HG03342 (cell line): Measurements from ENCODE around the gene RAB31.
"Not testable (repeated sequence)": the region's sequence is repeated elsewhere in the genome, so short reads cannot be mapped to it uniquely, and the experiment has no call there.

ENCODE experiments used
- ATAC-seq: cut with Tn5 transposase; IDR thresholded peaks from one replicate; pipeline ENCODE4 v1.9.1; 2021; ENCODE audit warnings: mild to moderate bottlenecking, moderate library complexity; ENCODE audit not compliant: unreplicated experiment

RAB31 gene

DNA sequence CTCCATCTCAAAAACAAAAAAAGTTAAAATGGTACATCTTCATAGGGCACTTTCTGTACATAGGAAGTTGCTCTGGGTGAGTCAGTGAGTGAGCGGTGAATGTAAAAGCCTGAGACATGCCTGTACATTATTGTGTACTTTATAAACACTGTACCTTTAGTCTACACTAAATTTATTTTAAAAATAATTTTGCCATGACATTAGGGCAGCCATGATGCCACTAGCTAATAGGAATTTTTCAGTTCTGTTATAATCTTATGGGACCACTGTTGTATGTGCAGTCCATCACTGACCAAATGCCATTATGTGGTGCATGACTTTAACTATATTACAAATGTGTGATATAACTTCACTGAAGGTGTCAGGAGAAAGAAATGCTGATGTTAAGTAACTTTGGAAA lies 166.6 kb downstream of the RAB31 start:
- ATAC-seq: no peak

DNA sequence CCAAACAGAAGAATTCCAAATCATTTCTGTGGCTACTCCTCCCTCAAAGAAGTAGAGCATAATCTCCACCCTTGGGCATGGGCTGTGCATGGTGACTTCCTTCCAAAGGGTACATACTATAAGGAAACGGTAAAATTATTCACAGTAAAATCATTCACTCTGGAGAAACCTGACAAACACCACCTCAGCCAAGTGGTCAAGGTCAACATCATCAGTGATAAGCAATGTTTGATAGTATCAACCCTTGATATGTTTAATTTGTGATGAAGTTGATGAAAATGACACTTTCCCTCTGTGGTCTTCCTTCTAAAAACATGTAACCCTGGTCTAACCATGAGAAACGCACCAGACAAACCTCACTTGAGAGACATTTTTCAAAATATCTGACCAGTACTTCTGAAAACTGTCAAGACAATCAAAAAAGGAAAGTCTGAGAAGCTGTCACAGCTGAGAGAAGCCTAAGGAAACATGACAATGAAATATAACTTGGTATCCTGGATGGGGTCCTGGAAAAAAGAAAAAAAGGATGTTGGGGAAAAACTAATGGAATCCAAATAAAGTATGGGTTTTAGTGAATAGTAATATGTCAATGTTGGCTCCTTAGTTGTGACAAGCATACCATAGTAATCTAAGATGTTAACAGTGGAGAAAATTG lies 168.2 kb downstream of the RAB31 start:
- ATAC-seq: no peak

DNA sequence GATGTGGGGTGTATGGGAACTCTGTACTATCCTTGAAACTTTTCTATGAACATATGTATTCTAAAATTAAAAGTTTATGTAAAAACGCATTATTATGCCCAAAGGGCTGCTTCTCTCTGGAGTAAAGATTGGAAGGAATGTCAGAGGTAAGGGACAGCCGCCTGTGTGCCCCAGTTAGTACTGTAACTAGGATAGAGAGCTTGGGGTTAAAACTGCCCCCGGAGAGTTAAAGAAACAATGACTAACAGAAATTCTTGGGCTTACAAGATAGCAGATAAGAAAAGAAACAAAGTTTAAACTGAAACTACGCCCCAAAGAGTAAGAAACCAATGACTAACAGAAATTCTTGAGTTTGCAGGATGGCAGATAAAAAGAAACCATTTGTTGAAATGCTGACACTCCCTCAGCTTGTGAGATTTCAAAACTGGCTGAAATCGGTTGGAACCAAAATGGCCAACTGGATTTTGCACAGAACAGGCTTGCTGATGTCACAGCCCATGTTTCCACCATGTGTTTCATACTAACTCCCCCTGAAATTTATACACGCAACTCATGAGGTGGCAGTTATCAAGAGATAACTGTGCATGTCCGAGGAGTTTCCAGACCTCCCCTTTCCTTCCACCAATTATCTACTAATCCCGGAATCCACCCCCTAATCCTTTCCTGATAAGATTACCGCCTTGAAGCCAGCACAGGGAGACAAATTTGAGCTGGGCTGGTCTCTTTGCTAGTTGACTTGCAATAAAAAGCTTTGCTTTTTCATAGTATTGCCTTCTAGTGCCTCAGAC lies 169.0 kb downstream of the RAB31 start:
- no peak for ATAC-seq

DNA sequence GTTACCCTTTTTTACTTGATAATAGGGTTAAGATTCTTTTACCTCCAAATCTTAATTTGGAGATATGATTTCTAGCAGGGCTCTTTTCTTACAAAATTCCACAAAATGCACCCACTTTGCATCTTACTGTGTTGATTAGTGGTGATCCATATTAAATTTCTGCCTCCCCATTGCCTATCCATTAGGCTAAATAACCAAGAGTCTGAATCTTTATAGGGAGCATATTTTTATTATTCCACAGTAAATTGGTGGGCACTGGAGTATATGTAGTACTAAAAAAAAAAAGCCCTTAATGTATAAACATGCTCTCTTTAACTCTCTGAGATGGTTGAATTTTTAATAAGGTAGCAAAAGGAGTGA lies 169.5 kb downstream of the RAB31 start:
- no peak for ATAC-seq

DNA sequence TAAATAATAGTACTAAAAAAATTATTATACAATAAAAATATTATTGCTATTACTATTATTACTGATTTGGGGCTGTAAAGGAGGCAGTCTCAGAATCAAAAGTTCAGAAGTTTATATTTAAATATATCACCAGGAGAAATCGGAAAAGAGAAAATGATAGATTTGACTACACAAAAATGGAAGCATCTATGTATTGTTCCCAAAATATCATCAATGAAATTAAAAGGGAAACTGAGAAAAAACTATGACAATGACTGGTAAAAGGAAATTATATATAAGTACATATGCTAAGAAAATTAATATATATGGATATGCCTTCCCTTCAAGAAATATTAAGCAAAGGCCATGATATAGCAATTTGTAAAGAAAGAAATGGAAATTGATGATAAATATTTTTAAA lies 170.0 kb downstream of the RAB31 start:
- no peak for ATAC-seq

DNA sequence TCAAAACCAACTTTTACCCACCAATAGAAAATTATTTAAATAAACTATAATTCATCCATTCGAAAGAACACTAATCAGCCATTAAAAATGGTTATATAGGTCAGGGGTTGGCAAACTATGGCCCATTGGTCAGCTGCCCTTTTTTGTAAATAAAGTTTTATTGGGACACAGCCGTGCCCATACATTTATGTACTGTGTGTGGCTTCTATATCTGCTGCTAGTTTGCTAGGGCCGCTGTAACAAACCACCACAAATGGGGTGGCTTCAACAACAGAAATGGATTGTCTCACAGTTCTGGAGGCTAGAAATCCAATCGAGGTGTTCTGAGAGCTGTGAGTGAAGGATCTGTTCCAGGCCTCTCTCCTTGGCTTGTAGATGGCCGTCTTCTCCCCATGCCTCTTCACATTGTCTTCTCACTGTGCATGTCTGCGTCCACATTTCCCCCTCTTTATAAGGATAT lies 170.7 kb downstream of the RAB31 start:
- no peak for ATAC-seq

DNA sequence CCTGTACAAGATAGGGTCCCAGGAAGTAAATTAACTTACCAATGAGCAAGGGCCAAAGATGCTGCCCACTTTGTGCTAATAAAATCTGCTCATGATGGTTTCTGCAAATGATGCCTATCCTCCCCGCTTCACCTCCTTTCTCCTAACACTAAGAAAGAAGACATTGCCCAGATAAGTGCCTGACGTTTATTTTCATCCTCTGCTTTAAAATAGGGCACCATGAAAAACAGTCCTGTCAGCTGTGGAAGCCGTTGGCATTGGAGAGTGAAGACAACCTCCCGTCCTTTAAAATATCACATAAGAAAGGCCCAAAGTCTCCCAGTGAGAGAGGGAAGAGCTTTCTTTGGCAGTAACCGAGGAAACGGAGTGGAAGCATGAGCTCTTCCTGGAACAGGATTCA lies 176.0 kb downstream of the RAB31 start:
- ATAC-seq: no peak

DNA sequence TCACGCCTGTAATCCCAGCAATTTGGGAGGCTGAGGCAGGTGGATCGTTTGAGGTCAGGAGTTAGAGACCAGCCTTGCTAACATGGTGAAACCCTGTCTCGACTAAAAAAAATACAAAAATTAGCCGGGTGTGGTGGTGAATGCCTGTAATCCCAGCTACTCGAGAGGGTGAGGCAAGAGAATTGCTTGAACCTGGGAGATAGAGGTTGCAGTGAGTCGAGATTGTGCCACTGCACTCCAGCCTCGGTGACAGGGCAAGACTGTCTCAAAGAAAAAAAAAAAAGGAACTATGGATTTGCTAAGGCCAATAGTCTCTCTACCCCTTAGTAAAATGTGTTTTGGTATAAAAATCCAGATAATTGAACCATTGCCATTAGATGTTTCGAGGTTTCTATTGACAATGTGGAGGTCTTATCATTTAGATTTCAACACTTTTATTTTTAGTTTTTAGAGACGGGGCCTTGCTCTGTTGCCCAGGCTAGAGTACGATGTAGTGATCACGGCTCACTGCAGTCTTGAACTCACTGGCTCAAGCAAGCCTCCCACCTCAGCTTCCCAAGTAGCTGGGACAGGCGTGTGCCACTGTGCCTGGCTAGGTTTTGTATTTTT lies 176.5 kb downstream of the RAB31 start:
- ATAC-seq: no peak

DNA sequence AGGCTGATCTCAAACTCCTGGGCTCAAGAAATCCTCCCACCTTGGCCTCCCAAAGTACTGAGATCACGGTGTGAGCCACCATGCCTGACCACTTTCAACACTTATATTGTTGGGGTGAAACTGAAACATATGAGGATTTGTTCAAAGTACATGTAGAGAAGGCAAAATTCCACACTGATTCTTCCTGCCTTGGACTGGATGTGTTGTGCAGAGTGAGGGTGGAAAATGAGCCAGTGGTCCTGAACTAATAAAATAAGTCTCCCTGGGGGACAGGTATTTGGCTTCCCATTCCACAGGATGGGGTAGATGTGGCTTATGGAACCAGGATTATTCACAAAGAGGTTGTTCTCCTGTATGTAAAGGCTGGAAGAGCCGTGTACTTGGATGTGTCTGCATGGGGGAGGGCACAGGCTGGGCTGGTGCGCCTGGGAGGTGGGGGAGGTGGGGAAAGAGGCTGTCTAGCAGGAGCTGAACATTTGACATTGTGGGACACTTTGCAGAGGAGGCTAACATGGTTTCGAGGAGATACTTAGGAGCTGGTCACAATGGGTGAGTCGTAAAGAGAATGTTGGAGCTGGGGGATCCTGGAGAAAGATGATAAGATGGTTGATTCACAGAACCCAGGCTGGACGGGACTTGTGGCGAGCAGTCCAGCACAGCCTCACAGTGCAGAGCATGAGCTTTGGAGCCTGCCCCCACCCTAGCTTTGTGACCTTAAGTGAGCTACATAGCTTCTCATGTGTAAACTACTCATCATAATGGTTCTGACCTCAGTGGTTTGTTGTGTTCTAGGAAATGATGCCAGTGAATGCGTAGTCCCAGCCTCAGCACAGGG lies 177.3 kb downstream of the RAB31 start, which contains the start of gene TXNDC2:
TSS of gene TXNDC2 (plus strand) at position 804 of the 835 bp plus-strand sequence. CDS start 708 bp downstream, outside the sequence.
- ATAC-seq: no peak

DNA sequence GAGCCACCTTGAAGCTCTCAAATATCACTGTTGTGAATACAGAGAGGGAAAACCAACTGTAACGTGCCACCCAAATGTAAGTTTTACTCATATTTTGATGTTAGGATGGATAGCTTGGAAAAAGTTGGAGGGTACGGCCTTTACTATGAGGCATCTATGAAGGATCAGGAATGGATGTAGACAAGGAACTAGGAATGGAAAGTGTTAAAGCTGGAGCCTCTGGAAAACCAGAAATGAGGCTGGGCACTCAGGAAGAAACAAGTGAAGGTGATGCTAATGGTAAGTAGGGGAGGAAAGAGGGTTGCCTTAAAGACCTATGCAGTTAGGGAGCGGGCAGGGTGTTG lies 177.9 kb downstream of the RAB31 start:
- ATAC-seq: no peak

DNA sequence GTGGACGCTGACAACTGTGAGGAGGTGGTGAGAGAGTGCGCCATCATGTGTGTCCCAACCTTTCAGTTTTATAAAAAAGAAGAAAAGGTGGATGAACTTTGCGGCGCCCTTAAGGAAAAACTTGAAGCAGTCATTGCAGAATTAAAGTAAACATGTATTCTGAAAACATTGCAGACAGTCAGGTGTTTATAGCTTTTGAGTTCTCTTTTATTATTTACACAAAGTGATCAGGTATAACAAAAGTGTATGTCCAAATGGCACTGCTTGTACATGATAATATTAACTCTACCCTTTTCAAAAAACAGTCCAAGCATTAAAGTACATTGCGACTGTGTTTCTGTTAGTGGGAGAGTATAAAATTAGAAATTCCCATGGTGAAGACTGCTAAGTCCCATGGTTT lies 179.9 kb downstream of the RAB31 start:
- no peak for ATAC-seq

DNA sequence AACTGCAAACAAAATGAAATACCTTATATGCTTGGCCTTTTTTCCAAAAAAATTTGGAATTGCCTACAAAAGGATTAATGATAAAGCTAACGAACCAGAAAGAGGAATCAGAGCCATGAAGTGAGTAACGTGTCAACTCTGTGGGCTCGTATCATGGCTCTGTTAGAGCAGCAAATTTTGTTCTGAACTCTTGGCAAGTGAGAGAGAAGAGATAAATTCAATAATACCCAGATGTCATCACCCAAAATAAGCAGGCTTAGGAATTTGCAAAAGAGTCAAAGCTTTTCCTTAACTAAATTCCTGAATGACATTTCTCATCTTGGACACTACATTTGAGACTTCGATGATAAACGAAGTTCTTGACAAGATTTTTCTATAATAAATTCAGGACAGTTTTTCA lies 182.1 kb downstream of the RAB31 start:
- ATAC-seq: no peak

DNA sequence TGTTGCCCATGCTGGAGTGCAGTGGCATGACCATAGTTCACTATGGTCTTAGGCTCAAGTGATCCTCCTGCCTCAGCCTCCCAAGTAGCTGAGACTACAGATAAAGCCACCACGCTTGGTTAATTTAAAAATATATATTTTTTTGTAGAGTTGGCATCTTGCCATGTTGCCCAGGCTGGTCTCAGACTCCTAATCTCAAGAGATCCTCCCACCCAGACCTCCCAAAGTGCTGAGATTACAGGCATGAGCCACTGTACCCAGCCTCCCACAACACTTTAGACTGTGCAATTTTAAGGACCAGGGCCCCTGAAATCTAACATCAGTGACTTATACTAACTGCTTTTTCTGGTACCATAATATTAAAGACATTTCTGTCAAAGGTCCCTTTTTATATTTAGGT lies 182.9 kb downstream of the RAB31 start:
- ATAC-seq: no peak

DNA sequence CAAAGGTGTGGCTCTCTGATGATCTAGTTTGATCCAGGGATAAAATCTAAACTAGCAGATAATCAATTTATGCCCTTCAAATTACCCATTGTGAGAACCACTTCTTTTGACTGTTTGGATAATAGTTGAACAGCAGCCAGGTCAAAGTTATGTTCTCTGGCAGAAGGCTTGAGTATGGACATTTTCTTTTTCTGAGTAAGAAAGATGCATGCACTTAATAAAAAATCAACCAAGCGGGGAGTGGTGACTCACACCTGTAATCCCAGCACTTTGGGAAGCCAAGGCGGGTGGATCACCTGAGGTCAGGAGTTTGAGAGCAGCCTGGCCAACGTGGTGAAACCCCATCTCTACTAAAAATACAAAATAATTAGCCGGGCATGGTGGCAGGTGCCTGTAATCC lies 183.4 kb downstream of the RAB31 start:
- ATAC-seq: not testable (repeated sequence)

DNA sequence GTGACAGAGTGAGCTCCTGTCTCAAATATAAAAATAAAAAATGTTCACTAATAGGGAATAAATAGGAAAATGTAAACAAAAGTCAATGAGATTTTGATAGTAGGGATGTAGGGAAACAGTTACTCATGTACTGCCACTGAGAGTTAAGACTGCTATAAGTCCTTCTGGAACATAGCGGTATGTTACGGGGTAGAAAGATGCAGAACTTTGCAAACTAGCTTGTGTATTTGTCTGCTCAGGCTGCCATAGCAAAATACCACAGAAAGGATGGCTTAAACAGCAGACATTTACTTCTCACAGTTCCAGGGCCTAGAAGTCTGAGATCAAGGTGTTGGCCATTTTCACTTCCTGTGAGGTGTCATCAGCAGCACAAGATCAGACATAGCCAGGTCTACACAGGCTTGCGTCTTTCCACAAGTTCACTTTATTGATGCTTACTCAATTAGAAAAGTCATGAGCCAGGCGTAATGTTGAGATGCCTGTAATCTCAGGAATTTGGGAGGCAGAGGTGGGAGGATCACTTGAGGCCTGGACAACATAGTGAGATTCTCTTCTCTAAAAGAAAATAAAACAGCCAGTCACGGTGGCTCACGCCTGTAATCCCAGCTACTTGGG lies 186.5 kb downstream of the RAB31 start:
- no peak for ATAC-seq

DNA sequence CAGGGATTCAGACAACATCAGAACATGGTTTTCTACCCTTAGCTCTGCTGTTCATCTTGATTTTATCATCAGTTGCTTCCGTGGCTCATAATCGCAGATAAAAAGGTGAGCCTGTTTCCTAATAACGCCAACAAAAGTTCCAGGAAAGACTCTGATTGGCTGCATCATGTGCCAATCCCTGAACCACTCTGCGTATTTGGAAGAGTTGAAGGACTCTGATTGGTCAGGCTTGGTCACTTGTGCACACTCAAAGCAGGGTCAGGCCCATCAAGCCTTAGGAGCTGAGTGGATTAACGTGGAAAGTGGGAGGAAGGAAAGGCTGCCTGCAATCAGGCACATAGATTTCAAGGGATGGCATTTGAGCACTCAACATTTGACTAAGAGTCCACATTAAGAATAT lies 189.0 kb downstream of the RAB31 start:
- no peak for ATAC-seq

DNA sequence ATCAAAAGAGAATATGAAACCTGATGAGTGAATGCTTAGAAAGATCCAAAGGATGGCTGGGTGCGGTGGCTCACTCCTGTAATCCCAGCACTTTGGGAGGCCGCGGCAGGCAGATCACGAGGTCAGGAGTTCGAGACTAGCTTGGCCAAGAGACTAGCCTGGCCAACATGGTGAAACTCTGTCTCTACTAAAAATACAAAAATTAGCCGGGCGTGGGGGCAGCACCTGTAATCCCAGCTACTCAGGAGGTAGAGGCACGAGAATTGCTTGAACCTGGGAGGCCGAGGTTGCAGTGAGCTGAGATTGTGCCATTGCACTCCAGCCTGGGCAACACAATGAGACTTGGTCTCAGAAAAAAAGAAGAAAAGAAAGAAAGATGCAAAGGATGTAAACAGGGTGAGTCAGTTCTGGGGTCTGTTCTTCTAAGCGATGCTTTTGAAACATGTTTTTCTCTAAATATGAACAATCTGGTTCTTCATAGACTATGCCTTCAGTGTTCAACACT lies 189.7 kb downstream of the RAB31 start:
- ATAC-seq: not testable (repeated sequence)

DNA sequence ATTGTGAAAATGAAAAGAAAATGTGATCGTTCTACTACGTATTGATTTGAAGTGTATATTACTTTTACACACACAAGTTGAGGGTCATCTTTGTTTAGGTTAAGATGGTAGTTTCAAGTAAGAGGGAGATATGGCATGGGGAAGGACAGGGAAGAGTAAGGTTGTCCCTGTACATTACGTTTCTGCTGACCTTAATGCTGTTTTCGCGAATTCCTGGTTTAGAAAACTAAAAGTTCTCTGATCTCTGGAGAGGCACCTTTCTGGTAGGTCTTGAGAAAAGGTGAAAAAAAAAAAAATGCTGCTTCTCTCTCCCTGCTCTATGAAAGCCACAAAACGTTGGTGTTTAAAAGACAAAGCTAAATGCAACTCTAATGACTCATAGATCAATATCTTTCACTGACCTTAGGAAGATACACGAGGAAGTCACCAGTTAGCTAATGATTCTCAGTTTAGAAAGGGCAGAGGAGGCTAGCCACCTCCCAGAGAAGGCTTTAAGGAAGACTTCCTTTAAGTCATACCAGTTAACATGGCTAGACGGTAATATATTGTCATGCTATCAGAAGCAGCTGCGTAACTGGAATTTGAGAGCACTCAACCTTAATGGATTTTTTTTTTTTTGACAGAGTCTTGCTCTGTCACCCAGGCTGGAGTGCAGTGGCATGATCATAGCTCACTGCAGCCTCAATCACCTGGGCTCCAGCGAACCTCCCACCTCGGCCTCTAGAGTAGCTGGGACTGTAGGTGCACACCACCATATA lies 190.9 kb downstream of the RAB31 start:
- ATAC-seq: no peak

DNA sequence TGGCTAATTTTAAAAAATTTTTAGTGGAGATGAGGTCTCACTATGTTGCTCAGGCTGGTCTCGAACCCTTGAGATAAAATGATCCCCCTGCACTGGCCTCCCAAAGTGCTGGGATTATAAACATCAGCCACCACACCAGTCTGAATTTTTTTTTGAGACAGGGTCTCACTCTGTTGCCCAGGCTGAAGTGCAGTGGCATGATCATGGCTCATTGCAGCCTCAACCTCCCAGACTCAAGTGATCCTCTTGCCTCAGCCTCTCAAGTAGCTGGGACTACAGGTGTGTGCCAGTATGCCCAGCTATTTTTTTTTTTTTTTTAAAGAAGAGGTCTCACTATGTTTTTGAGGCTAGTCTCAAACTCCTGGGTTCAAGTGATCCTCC lies 191.4 kb downstream of the RAB31 start:
- ATAC-seq: not testable (repeated sequence)

DNA sequence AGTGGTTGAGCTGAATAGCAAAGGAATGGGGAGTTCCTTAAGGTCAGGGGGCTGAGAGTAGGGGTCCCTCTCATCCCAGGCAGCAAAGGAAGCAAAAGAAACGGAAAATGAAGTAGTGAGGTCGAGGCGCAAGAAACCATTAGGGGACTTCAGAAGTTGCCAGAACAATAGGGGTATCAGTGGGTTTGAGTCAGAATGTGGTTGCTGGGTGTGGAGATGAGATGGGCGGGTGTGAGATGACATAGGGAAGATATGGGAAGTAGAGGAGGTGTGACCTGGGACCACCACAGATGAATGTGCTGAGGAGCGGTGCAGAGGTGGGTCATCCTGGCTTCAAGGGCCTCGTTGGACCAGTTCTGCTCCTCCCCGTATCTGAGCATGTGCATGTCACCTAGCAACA lies 192.6 kb downstream of the RAB31 start:
- ATAC-seq: no peak
